H1 (cell line): Measurements from ENCODE around the gene LARP4B. TPM values are rescaled to one million over a fixed set of nuclear protein-coding genes. Genes with fewer than 3 reads are reported as not detected.

Source experiments
- CTCF ChIA-PET: fragments of 300-600 bp; sonication (Branson Sonifier 250); formaldehyde crosslinking; loops from one replicate; lab custom pipeline; 2021; ENCODE audit not compliant: partially characterized antibody; lab: Charles Lee
- POLR2A ChIA-PET: fragments of 300-600 bp; sonication (Branson Sonifier 250); formaldehyde crosslinking; loops from one replicate; lab custom pipeline; 2021; ENCODE audit warnings: inconsistent platforms; ENCODE audit not compliant: partially characterized antibody; lab: Charles Lee
- DNase-seq, 2 experiments: peaks; one replicate each; pipeline versions ENCODE4 v3.0.0 to v3.0.0-alpha.2; 2010 to 2022; ENCODE audit warnings: low spot score in 2 of 2, low read depth in 1 of 2, mixed read lengths in 1 of 2
- FAIRE-seq: peaks from 2 replicates; lab custom pipeline; 2011; peaks lifted over from hg19 to GRCh38; lab: Jason Lieb, UNC
- H2AFZ ChIP-seq: 2 replicates; pipeline ENCODE4 v1.8.1; 2012; ENCODE audit warnings: low read length, inconsistent platforms
- H2AK5ac ChIP-seq: 2 replicates; pipeline ENCODE4 v1.6.1; 2013; ENCODE audit warnings: low read depth, low read length
- H2BK120ac ChIP-seq: replicated peaks from 2 replicates; pipeline ENCODE3; 2013; ENCODE audit warnings: low read depth, low read length, inconsistent platforms
- H2BK12ac ChIP-seq: 2 replicates; pipeline ENCODE4 v1.6.1; 2013; ENCODE audit warnings: low read depth, low read length
- H2BK15ac ChIP-seq: 2 replicates; pipeline ENCODE4 v1.6.1; 2013; ENCODE audit warnings: low read length
- H2BK20ac ChIP-seq: 2 replicates; pipeline ENCODE4 v1.6.1; 2013; ENCODE audit warnings: low read length
- H2BK5ac ChIP-seq: 2 replicates; pipeline ENCODE4 v1.6.1; 2013; ENCODE audit warnings: low read depth, low read length
- H3K14ac ChIP-seq: 2 replicates; pipeline ENCODE4 v1.6.1; 2013; ENCODE audit warnings: inconsistent platforms; ENCODE audit not compliant: insufficient read length
- H3K18ac ChIP-seq: 2 replicates; pipeline ENCODE4 v1.6.1; 2013; ENCODE audit warnings: low read length; ENCODE audit errors: extremely low read depth
- H3K23ac ChIP-seq: 2 replicates; pipeline ENCODE4 v1.6.1; 2013; ENCODE audit warnings: inconsistent platforms; ENCODE audit not compliant: insufficient read length
- H3K23me2 ChIP-seq: 2 replicates; pipeline ENCODE4 v1.6.1; 2013; ENCODE audit warnings: low read depth, low read length
- H3K27ac ChIP-seq: 2 replicates; pipeline ENCODE4 v1.6.1; 2011; ENCODE audit warnings: low read depth, low read length, inconsistent platforms
- H3K27me3 ChIP-seq, 4 experiments: replicated peaks in 1 of 4; 1 replicate in 1 of 4; 2 replicates in 3 of 4; pipeline versions ENCODE4 v1.6.1 to v1.8.1; 2011 to 2013; ENCODE audit warnings: low read length in 3 of 4, mild to moderate bottlenecking in 3 of 4, inconsistent platforms in 2 of 4, mixed read lengths in 2 of 4, moderate library complexity in 1 of 4; ENCODE audit not compliant: control insufficient read depth in 3 of 4, insufficient read depth in 3 of 4; ENCODE audit errors: extremely low read depth in 1 of 4
- H3K36me3 ChIP-seq, 4 experiments: 2 replicates each; pipeline versions ENCODE4 v1.6.1 to v1.8.1; 2011 to 2013; ENCODE audit warnings: mild to moderate bottlenecking in 4 of 4, low read length in 3 of 4, moderate library complexity in 2 of 4, control low read depth in 1 of 4, inconsistent platforms in 1 of 4; ENCODE audit not compliant: insufficient read depth in 4 of 4, control insufficient read depth in 2 of 4
- H3K4ac ChIP-seq: replicated peaks from 2 replicates; pipeline ENCODE3; 2013; ENCODE audit warnings: low read length, low read depth, mixed read lengths, inconsistent platforms; ENCODE audit not compliant: insufficient read length
- H3K4me1 ChIP-seq, 4 experiments: replicated peaks in 1 of 4; 1 replicate in 1 of 4; 2 replicates in 3 of 4; pipeline versions ENCODE4 v1.6.1 to v1.8.1; 2011 to 2013; ENCODE audit warnings: low read length in 3 of 4, inconsistent platforms in 2 of 4, mixed read lengths in 1 of 4; ENCODE audit not compliant: insufficient read depth in 4 of 4, control insufficient read depth in 3 of 4
- H3K4me2 ChIP-seq, 2 experiments: 2 replicates each; pipeline versions ENCODE4 v1.6.1 to v1.8.1; 2011 to 2013; ENCODE audit warnings: low read depth in 2 of 2, low read length in 2 of 2, control low read depth in 1 of 2, inconsistent platforms in 1 of 2, mild to moderate bottlenecking in 1 of 2; ENCODE audit not compliant: insufficient read depth in 1 of 2
- H3K4me3 ChIP-seq, 4 experiments: fragments of 200-600, 300-600 bp in 1 of 4; sonication (generic), shearing (Covaris generic), sonication (Bioruptor Twin) in 1 of 4; 2 replicates each; pipeline versions ENCODE4 v1.5.1 to v1.8.1; 2011 to 2016; ENCODE audit warnings: low read length in 4 of 4, low read depth in 3 of 4, control low read depth in 2 of 4, inconsistent platforms in 2 of 4, mild to moderate bottlenecking in 2 of 4, mixed read lengths in 1 of 4, moderate library complexity in 1 of 4; ENCODE audit not compliant: insufficient read depth in 2 of 4; ENCODE audit errors: extremely low read depth in 1 of 4
- H3K56ac ChIP-seq: replicated peaks from 2 replicates; pipeline ENCODE3; 2013; ENCODE audit warnings: low read depth, mild to moderate bottlenecking, mixed read lengths, low read length, inconsistent platforms; ENCODE audit not compliant: insufficient read length
- H3K79me1 ChIP-seq: 2 replicates; pipeline ENCODE4 v1.6.1; 2013; ENCODE audit warnings: low read depth, low read length, control low read depth
- H3K79me2 ChIP-seq, 2 experiments: 2 replicates each; pipeline versions ENCODE4 v1.6.1 to v1.8.1; 2012 to 2013; ENCODE audit warnings: low read length in 2 of 2, mild to moderate bottlenecking in 2 of 2, inconsistent platforms in 1 of 2; ENCODE audit not compliant: insufficient read depth in 2 of 2, control insufficient read depth in 1 of 2
- H3K9ac ChIP-seq, 4 experiments: replicated peaks in 1 of 4; 1 replicate in 1 of 4; 2 replicates in 3 of 4; pipeline versions ENCODE4 v1.6.1 to v1.8.1; 2011 to 2013; ENCODE audit warnings: low read depth in 3 of 4, low read length in 3 of 4, control low read depth in 2 of 4, mild to moderate bottlenecking in 2 of 4, moderate library complexity in 2 of 4, inconsistent platforms in 1 of 4; ENCODE audit errors: extremely low read depth in 1 of 4
- H3K9me3 ChIP-seq, 2 experiments: 2 replicates each; pipeline versions ENCODE4 v1.6.1 to v1.8.1; 2012 to 2013; ENCODE audit warnings: mild to moderate bottlenecking in 2 of 2, moderate library complexity in 2 of 2, control low read depth in 1 of 2, inconsistent platforms in 1 of 2, low read depth in 1 of 2, low read length in 1 of 2, mixed read lengths in 1 of 2; ENCODE audit not compliant: insufficient read depth in 2 of 2
- H4K20me1 ChIP-seq, 2 experiments: replicated peaks in 1 of 2; 2 replicates each; pipeline versions ENCODE3 to v1.8.1; 2011 to 2013; ENCODE audit warnings: inconsistent platforms in 2 of 2, low read length in 2 of 2, mild to moderate bottlenecking in 1 of 2; ENCODE audit not compliant: insufficient read depth in 2 of 2, control insufficient read depth in 1 of 2
- H4K5ac ChIP-seq: 2 replicates; pipeline ENCODE4 v1.6.1; 2013; ENCODE audit warnings: low read length, low read depth, mixed read lengths, inconsistent platforms; ENCODE audit not compliant: insufficient read length
- H4K8ac ChIP-seq: 2 replicates; pipeline ENCODE4 v1.8.0; 2013; ENCODE audit warnings: mild to moderate bottlenecking, moderate library complexity, low read length, inconsistent platforms; ENCODE audit not compliant: insufficient read depth; ENCODE audit errors: extremely low read depth
- H4K91ac ChIP-seq: replicated peaks from 2 replicates; pipeline ENCODE3; 2013; ENCODE audit warnings: low read length, mixed read lengths, inconsistent platforms; ENCODE audit not compliant: insufficient read length
- CHD1 ChIP-seq: IDR thresholded peaks from 2 replicates; pipeline ENCODE4 v1.6.1; 2012; ENCODE audit warnings: low read depth, low read length, improper control_type of control experiment
- HDAC2 ChIP-seq, 2 experiments: fragments of 300-600 bp in 1 of 2; sonication (generic) in 1 of 2; IDR thresholded peaks; 2 replicates each; pipeline ENCODE4 v1.6.1; 2011 to 2012; ENCODE audit warnings: low read depth in 2 of 2, low read length in 2 of 2, mild to moderate bottlenecking in 2 of 2, moderate library complexity in 2 of 2, borderline replicate concordance in 1 of 2, inconsistent platforms in 1 of 2
- KDM5A ChIP-seq: fragments of 200-600 bp; IDR thresholded peaks from 2 replicates; pipeline ENCODE4 v1.7.1; 2012; ENCODE audit warnings: mild to moderate bottlenecking, low read length, inconsistent platforms, mixed read lengths
- TAF1 ChIP-seq: IDR thresholded peaks from 2 replicates; pipeline ENCODE4 v1.6.1; 2011; ENCODE audit warnings: mild to moderate bottlenecking, low read depth, low read length
- WGBS, 2 experiments: shearing (Covaris generic) in 1 of 2; methylation state at CpG; one replicate each; pipeline versions ENCODE4 v1.1.6 to v1.1.7; 2013 to 2015; ENCODE audit warnings: low lambda C conversion rate in 2 of 2, mixed read lengths in 2 of 2, inconsistent platforms in 1 of 2, low coverage in 1 of 2, missing lambda C conversion rate in 1 of 2; ENCODE audit not compliant: insufficient replicate concordance in 2 of 2, insufficient coverage in 1 of 2, insufficient read length in 1 of 2; ENCODE audit errors: extremely low coverage in 1 of 2, missing lambda C conversion rate in 1 of 2; 5-methylcytosine and 5-hydroxymethylcytosine counted together
- polyA plus RNA-seq, 7 experiments: library from polyadenylated mRNA; depleted of rRNA in 3 of 7; stranded (reverse) in 5 of 7; unstranded in 2 of 7; fragments of >200 nt in 5 of 7; fragments of 200-250 nt in 2 of 7; gene quantifications; 1 replicate in 5 of 7; 2 replicates in 1 of 7; 4 replicates in 1 of 7; pipeline versions ENCODE4 v1.2.1 to v1.2.3, GENCODE V29; 2011 to 2013; ENCODE audit warnings: missing spikeins in 2 of 7, mixed read lengths in 2 of 7
- total RNA-seq: library from RNA; stranded (reverse); fragmentation: NEBNext Ultra II Directional; extraction: Animal tissue kit (Norgen Biotek cat#: 25700); gene quantifications from 2 replicates; pipeline ENCODE4 v1.2.1, GENCODE V29; 2021

LARP4B gene
- total and polyA plus RNA-seq, 2 of the 8 experiments (the other 6 are each of a cell fraction or from before 2014, with no cell fraction given): 20.1 to 78.6 TPM

DNA sequence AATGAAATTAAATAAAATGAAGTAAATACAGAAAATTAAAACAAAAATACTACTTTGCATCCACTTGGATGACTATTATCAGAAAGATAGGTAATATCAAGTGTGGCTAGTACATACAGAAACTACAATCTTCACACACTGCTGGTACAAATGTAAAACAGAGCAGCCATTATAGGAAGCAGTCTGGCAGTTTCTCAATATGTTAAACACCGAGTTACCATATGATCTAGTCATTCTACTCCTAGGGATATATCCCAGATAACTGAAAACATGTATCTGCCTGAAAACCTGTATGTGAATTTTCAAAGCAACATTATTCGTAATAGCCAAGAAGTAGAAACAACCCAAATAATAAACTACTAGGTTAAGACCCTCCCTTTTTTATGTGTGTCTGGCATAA is 33.4 kb downstream of the LARP4B start:
- H3K4me3 ChIP-seq: no peak overlapping the region
- no peak overlapping the region for H3K14ac ChIP-seq
- no peak overlapping the region for H2BK5ac ChIP-seq
- H3K27me3 ChIP-seq: no peaks in the 10 kb centered on the region
- H4K5ac ChIP-seq: no peak overlapping the region
- H2BK120ac ChIP-seq: no peak overlapping the region
- DNase-seq: no peak
- no peaks in the 10 kb centered on the region for H3K9me3 ChIP-seq
- 94% methylated on average over 2 of the region's 2 CpGs; no CpG with 5 or more reads in 1 of the 2 experiments for WGBS, 2 experiments
- no peak overlapping the region for H4K8ac ChIP-seq
- peaks cover 5% of the 10 kb centered on the region for H3K79me1 ChIP-seq
- ChIA-PET CTCF (no interaction called here), POLR2A (no interaction called here)
- no peak overlapping the region for H2BK12ac ChIP-seq
- no peak overlapping the region for H3K23ac ChIP-seq
- no peak overlapping the region for H2BK20ac ChIP-seq
- H4K91ac ChIP-seq: no peak overlapping the region
- peaks cover 5 to 17% of the 10 kb centered on the region in 2 experiments for H4K20me1 ChIP-seq
- no peaks in the 10 kb centered on the region for H3K4me1 ChIP-seq
- H3K18ac ChIP-seq: no peak overlapping the region
- no peak overlapping the region for H3K4me2 ChIP-seq
- no peak overlapping the region for H3K27ac ChIP-seq
- no peak overlapping the region for H2AK5ac ChIP-seq
- H2AFZ ChIP-seq: no peak overlapping the region
- H3K79me2 ChIP-seq: peaks cover 13 to 95% of the 10 kb centered on the region in 2 experiments
- H3K36me3 ChIP-seq: no peaks in the 10 kb centered on the region; a peak in 1 of 8 replicates
- no peak overlapping the region for H2BK15ac ChIP-seq
- no peak overlapping the region for H3K56ac ChIP-seq
- no peak overlapping the region for H3K9ac ChIP-seq
- no peak for FAIRE-seq
- no peak overlapping the region for H3K4ac ChIP-seq
- H3K23me2 ChIP-seq: no peaks in the 10 kb centered on the region
- TF ChIP-seq KDM5A (no peak), TAF1 (no peak), HDAC2 (IDR thresholded peaks at IDR 0.05; ENCODE audit: borderline replicate concordance in 1 of 2, low read depth in 2 of 2, low read length in 2 of 2) (no peak), CHD1 (no peak)
